ENCODE data around the gene EHMT1.

GRCh38 chr9:137680444-137681358, 61.9 kb downstream of the EHMT1 start:
- TF ChIP-seq SRSF4 (IDR thresholded peaks at IDR 0.05; ENCODE audit: low read depth, low read length, poor library complexity, severe bottlenecking) = no peak
- TF ChIP-seq ZNF616 (CRISPR knock-in tag; IDR thresholded peaks at IDR 0.05; ENCODE audit: low read depth) = no peak
- TF ChIP-seq GATAD2A (CRISPR knock-in tag; IDR thresholded peaks at IDR 0.05) = no peak
- TF ChIP-seq E2F5 (CRISPR knock-in tag; conservative IDR thresholded peaks at IDR 0.05) = no peak
- TF ChIP-seq POLR2AphosphoS5 (IDR thresholded peaks at IDR 0.05; ENCODE audit: low read depth, low read length) = no peak
- no peak for TF ChIP-seq RELA (CRISPR knock-in tag; IDR thresholded peaks at IDR 0.05)
- no peak for TF ChIP-seq ZNF224 (CRISPR knock-in tag; IDR thresholded peaks at IDR 0.05)
- TF ChIP-seq ZZZ3 (CRISPR knock-in tag; IDR thresholded peaks at IDR 0.05; ENCODE audit: borderline replicate concordance) = no peak
- no peak for TF ChIP-seq ZNF614 (CRISPR knock-in tag; IDR thresholded peaks at IDR 0.05; ENCODE audit: borderline replicate concordance)
- TF ChIP-seq EZH2 (conservative IDR thresholded peaks at IDR 0.05; ENCODE audit: low read depth, low read length) = no peak

All from HepG2 (cell line).